NCI-H345 (cell line): Measurements from ENCODE around the gene CLDN10.
A peak's percentile ranks its signal among the peaks of the same experiment; 100 is the strongest.

ENCODE experiments used
- DNase-seq: peaks from one replicate; lab custom pipeline; 2025; lab: John Stamatoyannopoulos, UW

CLDN10 gene

GRCh38 chr13:95601906-95602305 lies 49.4 kb downstream of the CLDN10 start:
- DNase-seq = no peak

- DNase-seq = peak; percentile 24
These were observed 51.5 kb downstream of the CLDN10 start for GRCh38 chr13:95603887-95604555.

- no peak for DNase-seq
These were observed 52.0 kb downstream of the CLDN10 start for GRCh38 chr13:95604556-95604915.

GRCh38 chr13:95605448-95606125 lies 53.1 kb downstream of the CLDN10 start:
- no peak for DNase-seq

GRCh38 chr13:95607366-95607765 lies 54.8 kb downstream of the CLDN10 start:
- DNase-seq = peak; percentile 46

- DNase-seq = no peak
These were observed 56.3 kb downstream of the CLDN10 start for GRCh38 chr13:95608640-95609323.

- no peak for DNase-seq
These were observed 62.2 kb downstream of the CLDN10 start for GRCh38 chr13:95614641-95615245.

GRCh38 chr13:95615539-95615938 lies 63.0 kb downstream of the CLDN10 start:
- no peak for DNase-seq

GRCh38 chr13:95620030-95620824 lies 67.7 kb downstream of the CLDN10 start:
- no peak for DNase-seq

GRCh38 chr13:95620825-95621498 lies 68.4 kb downstream of the CLDN10 start:
- DNase-seq = no peak

GRCh38 chr13:95623141-95623540 lies 70.6 kb downstream of the CLDN10 start:
- no peak for DNase-seq

- peak; percentile 18 for DNase-seq
These were observed 71.5 kb downstream of the CLDN10 start for GRCh38 chr13:95624020-95624419.

- DNase-seq = no peak
These were observed 74.2 kb downstream of the CLDN10 start for GRCh38 chr13:95626768-95627167.

GRCh38 chr13:95627590-95627989 lies 75.1 kb downstream of the CLDN10 start:
- no peak for DNase-seq

- DNase-seq = no peak
These were observed 76.0 kb downstream of the CLDN10 start for GRCh38 chr13:95628488-95628887.

GRCh38 chr13:95629071-95629470 lies 76.6 kb downstream of the CLDN10 start:
- no peak for DNase-seq
